ENCODE results near the gene ZNF846.

The ZNF846 gene

DNA sequence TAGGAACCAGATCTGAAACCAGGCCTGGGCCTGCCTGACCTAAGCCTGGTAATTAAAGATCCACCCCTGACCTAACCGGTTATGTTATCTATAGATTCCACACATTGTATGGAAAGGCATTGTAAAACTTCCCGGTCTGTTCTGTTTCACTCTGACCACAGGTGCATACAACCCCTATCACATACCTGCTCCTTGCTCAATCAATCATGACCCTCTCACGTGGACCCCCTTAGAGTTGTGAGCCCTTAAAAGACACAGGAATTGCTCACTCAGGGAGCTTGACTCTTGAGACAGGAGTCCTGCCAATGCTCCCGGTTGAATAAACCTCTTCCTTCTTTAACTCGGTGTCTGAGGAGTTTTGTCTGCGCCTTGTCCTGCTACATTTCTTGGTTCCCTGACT lies 66.4 kb downstream of the ZNF846 start:
- H3K4me3 ChIP-seq (ENCODE audit: low read depth, low read length), result no peak overlapping the region
- DNase-seq (ENCODE audit: low read depth), result no peak

All from skeletal muscle cell (primary cell).